Stomach smooth muscle (tissue), 2 donors: Measurements from ENCODE around the gene TUSC7.

Source experiments
- H3K27ac ChIP-seq: one replicate; pipeline ENCODE4 v1.7.0; 2013; ENCODE audit warnings: mild to moderate bottlenecking, low read length, inconsistent platforms
- H3K27me3 ChIP-seq, 2 donors: one replicate each; pipeline ENCODE4 v1.7.0; 2013; ENCODE audit warnings: low read length in 2 of 2; ENCODE audit not compliant: insufficient read depth in 2 of 2, control insufficient read depth in 1 of 2
- H3K36me3 ChIP-seq, 2 donors: one replicate each; pipeline ENCODE4 v1.7.0; 2013; ENCODE audit warnings: low read length in 2 of 2; ENCODE audit not compliant: control insufficient read depth in 2 of 2, insufficient read depth in 2 of 2
- H3K4me1 ChIP-seq: one replicate; pipeline ENCODE4 v1.7.0; 2013; ENCODE audit warnings: low read length; ENCODE audit not compliant: control insufficient read depth, insufficient read depth
- H3K4me3 ChIP-seq, 2 donors: one replicate each; pipeline ENCODE4 v1.7.0; 2013; ENCODE audit warnings: low read length in 2 of 2
- H3K9ac ChIP-seq, 2 donors: one replicate each; pipeline ENCODE4 v1.7.0; 2013; ENCODE audit warnings: low read length in 2 of 2, mild to moderate bottlenecking in 1 of 2
- H3K9me3 ChIP-seq, 2 donors: one replicate each; pipeline ENCODE4 v1.7.0; 2013; ENCODE audit warnings: low read length in 2 of 2; ENCODE audit not compliant: control insufficient read depth in 2 of 2
- donor health status: healthy.
- donor health status: Pancreatic carcinoma.

The TUSC7 gene

GRCh38 chr3:116709479-116709878, at the start of gene TUSC7:
TUSC7 (plus strand) TSS chr3:116709779.
- no peaks in the 10 kb centered on the region for H3K9me3 ChIP-seq
- no peak within 1 kb of the TSS for H3K9ac ChIP-seq
- H3K4me3 ChIP-seq: no peak within 1 kb of the TSS
- no peaks in the 10 kb centered on the region for H3K4me1 ChIP-seq
- no peaks in the 10 kb centered on the region for H3K27me3 ChIP-seq
- no peaks in the 10 kb centered on the region for H3K36me3 ChIP-seq
- H3K27ac ChIP-seq: no peak within 1 kb of the TSS

- Histone ChIP-seq H3K4me3 (no peak overlapping the region), H3K27me3 (no peaks in the 10 kb centered on the region), H3K9me3 (no peaks in the 10 kb centered on the region), H3K36me3 (no peaks in the 10 kb centered on the region), H3K27ac (no peak overlapping the region), H3K9ac (no peak overlapping the region), H3K4me1 (no peaks in the 10 kb centered on the region)
Observed at GRCh38 chr3:116661196-116661595, 48.4 kb upstream of the TUSC7 start.

GRCh38 chr3:116663161-116664110, 46.1 kb upstream of the TUSC7 start:
- Histone ChIP-seq H3K27ac (no peak overlapping the region), H3K4me3 (no peak overlapping the region), H3K27me3 (no peaks in the 10 kb centered on the region), H3K36me3 (no peaks in the 10 kb centered on the region), H3K4me1 (no peaks in the 10 kb centered on the region), H3K9ac (no peak overlapping the region), H3K9me3 (no peaks in the 10 kb centered on the region)

GRCh38 chr3:116667324-116667723, 42.3 kb upstream of the TUSC7 start:
- no peak overlapping the region for H3K27ac ChIP-seq
- H3K27me3 ChIP-seq: no peaks in the 10 kb centered on the region
- no peaks in the 10 kb centered on the region for H3K36me3 ChIP-seq
- no peak overlapping the region for H3K4me3 ChIP-seq
- no peaks in the 10 kb centered on the region for H3K4me1 ChIP-seq
- no peak overlapping the region for H3K9ac ChIP-seq
- H3K9me3 ChIP-seq: no peaks in the 10 kb centered on the region

- no peak overlapping the region for H3K9ac ChIP-seq
- no peak overlapping the region for H3K4me3 ChIP-seq
- no peaks in the 10 kb centered on the region for H3K4me1 ChIP-seq
- no peak overlapping the region for H3K27ac ChIP-seq
- no peaks in the 10 kb centered on the region for H3K27me3 ChIP-seq
- no peaks in the 10 kb centered on the region for H3K36me3 ChIP-seq
- H3K9me3 ChIP-seq: no peaks in the 10 kb centered on the region
Observed at GRCh38 chr3:116667791-116668190, 41.8 kb upstream of the TUSC7 start.

GRCh38 chr3:116669576-116669975, 40.0 kb upstream of the TUSC7 start:
- no peaks in the 10 kb centered on the region for H3K9me3 ChIP-seq
- H3K9ac ChIP-seq: no peak overlapping the region
- no peaks in the 10 kb centered on the region for H3K36me3 ChIP-seq
- H3K27ac ChIP-seq: no peak overlapping the region
- no peak overlapping the region for H3K4me3 ChIP-seq
- no peaks in the 10 kb centered on the region for H3K27me3 ChIP-seq
- no peaks in the 10 kb centered on the region for H3K4me1 ChIP-seq

- Histone ChIP-seq H3K9ac (no peak overlapping the region), H3K36me3 (no peaks in the 10 kb centered on the region), H3K9me3 (no peaks in the 10 kb centered on the region), H3K27me3 (no peaks in the 10 kb centered on the region), H3K4me1 (no peaks in the 10 kb centered on the region), H3K27ac (no peak overlapping the region), H3K4me3 (no peak overlapping the region)
Observed at GRCh38 chr3:116671151-116671550, 38.4 kb upstream of the TUSC7 start.

GRCh38 chr3:116678853-116679252, 30.7 kb upstream of the TUSC7 start:
- H3K9me3 ChIP-seq: no peaks in the 10 kb centered on the region
- no peak overlapping the region for H3K4me3 ChIP-seq
- no peaks in the 10 kb centered on the region for H3K27me3 ChIP-seq
- H3K4me1 ChIP-seq: no peaks in the 10 kb centered on the region
- no peak overlapping the region for H3K9ac ChIP-seq
- H3K27ac ChIP-seq: no peak overlapping the region
- no peaks in the 10 kb centered on the region for H3K36me3 ChIP-seq

- Histone ChIP-seq H3K9ac (no peak overlapping the region), H3K27ac (no peak overlapping the region), H3K27me3 (no peaks in the 10 kb centered on the region), H3K4me1 (no peaks in the 10 kb centered on the region), H3K4me3 (no peak overlapping the region), H3K9me3 (no peaks in the 10 kb centered on the region), H3K36me3 (no peaks in the 10 kb centered on the region)
Observed at GRCh38 chr3:116691041-116691440, 18.5 kb upstream of the TUSC7 start.

GRCh38 chr3:116701070-116701469, 8.5 kb upstream of the TUSC7 start:
- H3K9ac ChIP-seq: no peak overlapping the region
- H3K4me3 ChIP-seq: no peak overlapping the region
- no peaks in the 10 kb centered on the region for H3K36me3 ChIP-seq
- no peaks in the 10 kb centered on the region for H3K4me1 ChIP-seq
- no peaks in the 10 kb centered on the region for H3K27me3 ChIP-seq
- no peaks in the 10 kb centered on the region for H3K9me3 ChIP-seq
- H3K27ac ChIP-seq: no peak overlapping the region

GRCh38 chr3:116702334-116702733, 7.2 kb upstream of the TUSC7 start:
- no peaks in the 10 kb centered on the region for H3K27me3 ChIP-seq
- no peaks in the 10 kb centered on the region for H3K36me3 ChIP-seq
- H3K9me3 ChIP-seq: no peaks in the 10 kb centered on the region
- no peaks in the 10 kb centered on the region for H3K4me1 ChIP-seq
- H3K9ac ChIP-seq: no peak overlapping the region
- H3K4me3 ChIP-seq: no peak overlapping the region
- no peak overlapping the region for H3K27ac ChIP-seq
